ENCODE results near the gene ASPG. TPM values are rescaled to one million over a fixed set of nuclear protein-coding genes. Genes with fewer than 3 reads are reported as not detected.

ASPG gene
- total and polyA plus RNA-seq, 2 donors (not counting 3 experiments of a cell fraction or from before 2014, with no cell fraction given): not detected

- CTCF ChIA-PET: no interaction called here
- no peaks in the 10 kb centered on the region for H3K79me2 ChIP-seq (ENCODE audit: control insufficient read depth, insufficient read depth, low read length)
- H3K9me1 ChIP-seq (replicated peaks; ENCODE audit: control insufficient read depth, extremely low read depth, insufficient read depth, low read length): no peaks in the 10 kb centered on the region
- no peak overlapping the region for H3K9ac ChIP-seq (replicated peaks; ENCODE audit: extremely low read depth, insufficient read depth, low read length)
- no TSS peak for BruUV-seq (replicated peaks)
- H2AFZ ChIP-seq (ENCODE audit: low read depth, low read length): no peak overlapping the region
- dilution Hi-C loops (cut with MboI; ENCODE audit: extremely low pct_ligation_motif_present, low sequenced_read_pairs): no loop called here
- H3K27ac ChIP-seq (ENCODE audit: insufficient read depth, low read depth, low read length): no peak overlapping the region
- H4K20me1 ChIP-seq (replicated peaks; ENCODE audit: control insufficient read depth, extremely low read depth, insufficient read depth, low read length): no peaks in the 10 kb centered on the region
- intact Hi-C loops (cut with micrococcal nuclease): no loop called here
- H3K36me3 ChIP-seq (ENCODE audit: control insufficient read depth in 2 of 2, extremely low read depth in 1 of 2, insufficient read depth in 2 of 2, low read length in 2 of 2): no peaks in the 10 kb centered on the region
- H3K9me3 ChIP-seq (replicated peaks; ENCODE audit: control insufficient read depth, insufficient read depth, low read length): no peaks in the 10 kb centered on the region
- H3K27me3 ChIP-seq (ENCODE audit: control insufficient read depth in 2 of 2, insufficient read depth in 2 of 2, low read length in 2 of 2): peaks cover 0 to 2% of the 10 kb centered on the region in 2 experiments
- H3K4me1 ChIP-seq (ENCODE audit: control insufficient read depth, extremely low read depth, insufficient read depth, low read length): no peaks in the 10 kb centered on the region
- POLR2A ChIA-PET: no interaction called here
- DNase-seq (ENCODE audit: low read depth, low spot score) (no peak), FAIRE-seq (no peak)
- H3K4me3 ChIP-seq (replicated peaks in 1 of 3; ENCODE audit: insufficient read depth in 1 of 3, low read depth in 1 of 3, low read length in 3 of 3): no peak overlapping the region
- TF ChIP-seq JUN (IDR thresholded peaks at IDR 0.05; ENCODE audit: borderline replicate concordance, insufficient read depth, insufficient read length, low read depth): no peak
- no peak for TF ChIP-seq GATA2 (IDR thresholded peaks at IDR 0.05; ENCODE audit: insufficient read depth, insufficient read length, low read depth, low read length)
- no peak for TF ChIP-seq POLR2A (IDR thresholded peaks at IDR 0.05; ENCODE audit: low read depth, low read length)
- no peak for TF ChIP-seq POLR2AphosphoS5 (IDR thresholded peaks at IDR 0.05; ENCODE audit: insufficient read depth, low read depth, low read length)
- TF ChIP-seq EZH2 (IDR thresholded peaks at IDR 0.05; ENCODE audit: borderline replicate concordance, low read depth, low read length, severe bottlenecking): no peak
- TF ChIP-seq CTCF (IDR thresholded peaks at IDR 0.05; ENCODE audit: extremely low read depth in 1 of 2, insufficient read depth in 1 of 2, low read depth in 1 of 2, low read length in 2 of 2): no peak
- TF ChIP-seq FOS (IDR thresholded peaks at IDR 0.05; ENCODE audit: borderline replicate concordance, insufficient read depth, low read length): no peak
- H3K4me2 ChIP-seq (ENCODE audit: insufficient read depth, low read length): no peak overlapping the region
Observed at GRCh38 chr14:104039214-104039613, 46.3 kb upstream of the ASPG start.

All from endothelial cell of umbilical vein (primary cell).